DOHH2 (cell line): ENCODE data around the gene CST6.

Experiments used
- CTCF ChIP-seq: fragments of 200-600 bp; sonication (generic); IDR thresholded peaks from one replicate; pipeline ENCODE4 v1.5.1; 2014; ENCODE audit warnings: antibody characterized with exemption, mild to moderate bottlenecking, low read depth, low read length; ENCODE audit not compliant: poor library complexity, severe bottlenecking
- EZH2phosphoT487 ChIP-seq: fragments of 200-600 bp; sonication (generic); IDR thresholded peaks from 2 replicates; pipeline ENCODE4 v1.6.1; 2017; ENCODE audit warnings: borderline replicate concordance, mild to moderate bottlenecking, antibody characterized with exemption, low read length, moderate library complexity, mixed read lengths

- TF ChIP-seq CTCF (no peak), EZH2phosphoT487 (no peak)
Observed at GRCh38 chr11:66061268-66061667, 49.5 kb downstream of the CST6 start.
